RWPE2 (cell line): Measurements from ENCODE around the gene OTOG.

Experiments used
- ATAC-seq: fragments of 200-7000 bp; cut with Tn5 transposase; 3 replicates; pipeline ENCODE4 v1.9.1; 2021; ENCODE audit warnings: low read depth
- DNase-seq: peaks from one replicate; pipeline ENCODE4 v3.0.0-alpha.2; 2020; ENCODE audit warnings: low spot score
- H3K27ac ChIP-seq: fragments of 450-650 bp; 2 replicates; pipeline ENCODE4 v1.5.1; 2017; ENCODE audit warnings: mild to moderate bottlenecking; ENCODE audit not compliant: poor library complexity, severe bottlenecking
- H3K27me3 ChIP-seq: fragments of 250-450 bp; sonication (Bioruptor Pico); 2 replicates; pipeline ENCODE4 v1.5.1; 2021; ENCODE audit warnings: mild to moderate bottlenecking, moderate library complexity; ENCODE audit not compliant: insufficient read depth, poor library complexity, severe bottlenecking
- H3K36me3 ChIP-seq: fragments of 250-450 bp; sonication (Bioruptor Pico); 2 replicates; pipeline ENCODE4 v1.5.1; 2020; ENCODE audit warnings: low read depth, mild to moderate bottlenecking, moderate library complexity
- H3K4me1 ChIP-seq: fragments of 250-450 bp; sonication (Bioruptor Pico); 2 replicates; pipeline ENCODE4 v1.5.1; 2021; ENCODE audit warnings: mild to moderate bottlenecking, moderate library complexity; ENCODE audit not compliant: insufficient read depth, poor library complexity, severe bottlenecking
- H3K4me3 ChIP-seq: fragments of 250-450 bp; sonication (Bioruptor Pico); 2 replicates; pipeline ENCODE4 v1.5.1; 2021; ENCODE audit warnings: mild to moderate bottlenecking, moderate library complexity; ENCODE audit not compliant: severe bottlenecking
- H3K9me3 ChIP-seq: fragments of 250-450 bp; sonication (Bioruptor Pico); 2 replicates; pipeline ENCODE4 v1.5.1; 2021; ENCODE audit warnings: mild to moderate bottlenecking, moderate library complexity; ENCODE audit not compliant: severe bottlenecking
- CTCF ChIP-seq: fragments of 450-650 bp; IDR thresholded peaks from one replicate; pipeline ENCODE4 v1.5.1; 2017; ENCODE audit warnings: mild to moderate bottlenecking, moderate library complexity; ENCODE audit not compliant: poor library complexity, severe bottlenecking

The OTOG gene

GRCh38 chr11:17598700-17599459 is 51.8 kb downstream of the OTOG start:
- Histone ChIP-seq H3K9me3 (no peaks in the 10 kb centered on the region), H3K27me3 (no peaks in the 10 kb centered on the region), H3K4me3 (no peak overlapping the region), H3K27ac (no peak overlapping the region), H3K36me3 (no peaks in the 10 kb centered on the region), H3K4me1 (no peaks in the 10 kb centered on the region)
- TF ChIP-seq CTCF, result peak; percentile 87
- DNase-seq (peak; percentile 62), ATAC-seq (peak; percentile 79)

GRCh38 chr11:17599460-17599925 is 52.4 kb downstream of the OTOG start:
- Histone ChIP-seq H3K9me3 (no peaks in the 10 kb centered on the region), H3K36me3 (no peaks in the 10 kb centered on the region), H3K4me1 (no peaks in the 10 kb centered on the region), H3K4me3 (no peak overlapping the region), H3K27ac (no peak overlapping the region), H3K27me3 (no peaks in the 10 kb centered on the region)
- DNase-seq (peak; percentile 28), ATAC-seq (no peak)
- TF ChIP-seq CTCF, result no peak

- H3K36me3 ChIP-seq, result no peaks in the 10 kb centered on the region
- TF ChIP-seq CTCF, result no peak
- DNase-seq (peak; percentile 27), ATAC-seq (no peak)
- no peaks in the 10 kb centered on the region for H3K27me3 ChIP-seq
- H3K4me3 ChIP-seq, result no peak overlapping the region
- H3K4me1 ChIP-seq, result no peaks in the 10 kb centered on the region
- no peak overlapping the region for H3K27ac ChIP-seq
- no peaks in the 10 kb centered on the region for H3K9me3 ChIP-seq
Measured at GRCh38 chr11:17600316-17601255, 53.5 kb downstream of the OTOG start.

GRCh38 chr11:17601256-17601671 is 54.2 kb downstream of the OTOG start:
- Histone ChIP-seq H3K4me1 (no peaks in the 10 kb centered on the region), H3K4me3 (no peak overlapping the region), H3K27ac (no peak overlapping the region), H3K27me3 (no peaks in the 10 kb centered on the region), H3K9me3 (no peaks in the 10 kb centered on the region), H3K36me3 (no peaks in the 10 kb centered on the region)
- DNase-seq (no peak), ATAC-seq (no peak)
- TF ChIP-seq CTCF, result no peak
